ENCODE data around the gene UMOD. TPM values are rescaled to one million over a fixed set of nuclear protein-coding genes. Genes with fewer than 3 reads are reported as not detected.

The UMOD gene
- total and polyA plus RNA-seq, 9 of the 15 experiments (the other 6 are each of a cell fraction or from before 2014, with no cell fraction given): not detected

DNA sequence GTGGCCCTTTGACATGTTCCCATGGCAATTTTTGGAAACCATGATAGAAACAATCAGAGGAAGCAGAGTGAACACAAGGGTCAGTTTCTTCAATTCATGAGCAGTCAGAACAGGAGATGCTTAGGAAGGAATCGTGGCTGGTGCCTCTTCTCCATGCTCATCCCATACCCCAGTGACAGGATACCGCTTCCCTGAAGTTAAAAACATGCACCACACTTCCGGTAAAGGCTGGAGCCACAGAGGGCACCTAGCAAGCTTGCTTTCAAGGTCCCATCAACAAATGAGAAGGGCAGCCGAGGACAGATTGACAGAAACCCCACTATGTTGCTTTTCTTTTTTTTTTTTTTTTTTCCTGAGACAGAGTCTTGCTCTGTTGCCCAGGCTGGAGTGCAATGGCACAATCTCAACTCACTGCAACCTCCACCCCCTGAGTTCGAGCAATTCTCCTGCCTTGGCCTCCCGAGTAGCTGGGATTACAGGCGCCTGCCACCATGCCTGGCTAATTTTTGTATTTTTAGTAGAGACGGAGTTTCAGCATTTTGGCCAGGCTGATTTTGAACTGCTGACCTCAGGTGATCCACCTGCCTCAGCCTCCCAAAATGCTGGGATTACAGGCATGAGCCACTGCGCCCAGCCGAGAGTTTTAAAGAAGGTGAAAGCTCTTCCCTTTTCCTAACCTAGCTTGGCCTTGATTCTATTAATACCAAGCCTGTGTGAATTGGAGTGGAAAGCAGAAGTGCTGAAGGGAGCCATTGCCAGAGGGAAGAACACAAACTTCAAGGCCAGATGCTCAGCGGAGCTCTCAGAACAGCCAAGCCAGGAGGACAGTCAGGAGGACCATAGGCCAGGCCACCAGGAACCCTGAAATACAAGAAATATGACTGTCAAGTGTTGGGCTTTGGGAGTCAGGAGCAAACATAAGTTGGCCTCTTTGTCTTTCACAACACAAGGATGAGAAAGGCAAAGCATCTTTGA is 41.8 kb downstream of the UMOD start:
- in situ Hi-C loops (cut with MboI) (no loop called here), intact Hi-C loops (cut with micrococcal nuclease) (no loop called here)
- FAIRE-seq (no peak), DNase-seq (ENCODE audit: extremely low read depth in 1 of 4, low spot score in 3 of 4) (no peak), ATAC-seq (no peak)
- no peak overlapping the region for H3K4me2 ChIP-seq (ENCODE audit: insufficient read depth, low read length)
- no peak overlapping the region for H3K9ac ChIP-seq (ENCODE audit: insufficient read depth in 1 of 2, low read depth in 2 of 2, low read length in 2 of 2)
- H3K9me1 ChIP-seq (ENCODE audit: control insufficient read depth, insufficient read depth, low read length): no peaks in the 10 kb centered on the region
- no peaks in the 10 kb centered on the region; a peak in 1 of 5 replicates for H3K27me3 ChIP-seq (ENCODE audit: control insufficient read depth in 2 of 2, insufficient read depth in 2 of 2, low read length in 2 of 2)
- no peaks in the 10 kb centered on the region for H3K4me1 ChIP-seq (replicated peaks in 1 of 2; ENCODE audit: control insufficient read depth in 2 of 2, insufficient read depth in 2 of 2, low read length in 2 of 2)
- H3K27ac ChIP-seq (ENCODE audit: extremely low read depth, low read depth, low read length): no peak overlapping the region
- H4K20me1 ChIP-seq (replicated peaks; ENCODE audit: control insufficient read depth, insufficient read depth, low read length): peaks cover 3% of the 10 kb centered on the region; the same call in 1 of the 2 replicates
- CTCF ChIA-PET (ENCODE audit: low intra/inter-chr PET ratio): no interaction called here
- POLR2A ChIA-PET: interaction anchor here (0.5 kb wide), 1 partner anchor 1027 kb away, joined by 3 read pairs; no protein-coding TSS in a partner anchor
- 0% methylated on average over 10 of the region's 11 CpGs for WGBS (ENCODE audit: insufficient coverage, low coverage, missing lambda C conversion rate)
- no peak overlapping the region for H3K4me3 ChIP-seq
- no peaks in the 10 kb centered on the region for H3K9me3 ChIP-seq (replicated peaks; ENCODE audit: control insufficient read depth, insufficient read depth, low read depth, low read length)
- TF ChIP-seq SPI1 (IDR thresholded peaks at IDR 0.05; ENCODE audit: borderline replicate concordance, low read depth, low read length) (peak; percentile 21; the same call in 1 of the 2 replicates), ZSCAN29 (IDR thresholded peaks at IDR 0.05) (no peak)
- H3K36me3 ChIP-seq (ENCODE audit: control insufficient read depth, insufficient read depth, low read length): no peaks in the 10 kb centered on the region
- BruUV-seq (replicated peaks): no TSS peak
- H2AFZ ChIP-seq (ENCODE audit: low read depth, low read length): no peak overlapping the region
- H3K79me2 ChIP-seq (ENCODE audit: control insufficient read depth, insufficient read depth, low read length): no peaks in the 10 kb centered on the region

DNA sequence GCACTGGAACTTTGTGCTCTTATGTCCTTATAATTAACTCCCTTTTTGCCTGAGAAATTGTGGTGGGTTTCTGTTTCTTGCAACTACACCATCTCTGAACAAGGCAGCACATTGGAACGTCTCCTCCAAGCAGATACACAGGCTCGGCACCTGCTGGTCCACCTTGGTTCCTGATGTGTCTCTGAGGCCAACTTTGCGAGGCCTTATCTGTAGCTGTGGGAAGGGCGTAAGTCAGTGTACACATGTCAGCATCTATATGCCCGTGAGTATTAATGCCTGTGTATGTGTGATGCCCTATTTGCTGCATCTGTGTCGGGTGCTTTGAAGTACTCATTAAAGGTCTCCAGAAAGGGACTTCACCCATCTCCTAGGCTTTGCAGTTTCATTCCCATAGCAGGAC is 42.7 kb downstream of the UMOD start:
- POLR2A ChIA-PET: no interaction called here

More for the DNA sequence above, 42.7 kb downstream of the UMOD start:
- 0% methylated on average over 6 of the region's 6 CpGs for WGBS (ENCODE audit: insufficient coverage, low coverage, missing lambda C conversion rate)
- FAIRE-seq (no peak), ATAC-seq (no peak), DNase-seq (ENCODE audit: extremely low read depth in 1 of 4, low spot score in 3 of 4) (no peak)
- H3K27ac ChIP-seq (ENCODE audit: extremely low read depth, low read depth, low read length): no peak overlapping the region
- TF ChIP-seq TBL1XR1 (IDR thresholded peaks at IDR 0.05; ENCODE audit: low read length in 2 of 2): no peak
- no peak for TF ChIP-seq ZSCAN32 (CRISPR knock-in tag; IDR thresholded peaks at IDR 0.05)
- TF ChIP-seq, protein P1, sequence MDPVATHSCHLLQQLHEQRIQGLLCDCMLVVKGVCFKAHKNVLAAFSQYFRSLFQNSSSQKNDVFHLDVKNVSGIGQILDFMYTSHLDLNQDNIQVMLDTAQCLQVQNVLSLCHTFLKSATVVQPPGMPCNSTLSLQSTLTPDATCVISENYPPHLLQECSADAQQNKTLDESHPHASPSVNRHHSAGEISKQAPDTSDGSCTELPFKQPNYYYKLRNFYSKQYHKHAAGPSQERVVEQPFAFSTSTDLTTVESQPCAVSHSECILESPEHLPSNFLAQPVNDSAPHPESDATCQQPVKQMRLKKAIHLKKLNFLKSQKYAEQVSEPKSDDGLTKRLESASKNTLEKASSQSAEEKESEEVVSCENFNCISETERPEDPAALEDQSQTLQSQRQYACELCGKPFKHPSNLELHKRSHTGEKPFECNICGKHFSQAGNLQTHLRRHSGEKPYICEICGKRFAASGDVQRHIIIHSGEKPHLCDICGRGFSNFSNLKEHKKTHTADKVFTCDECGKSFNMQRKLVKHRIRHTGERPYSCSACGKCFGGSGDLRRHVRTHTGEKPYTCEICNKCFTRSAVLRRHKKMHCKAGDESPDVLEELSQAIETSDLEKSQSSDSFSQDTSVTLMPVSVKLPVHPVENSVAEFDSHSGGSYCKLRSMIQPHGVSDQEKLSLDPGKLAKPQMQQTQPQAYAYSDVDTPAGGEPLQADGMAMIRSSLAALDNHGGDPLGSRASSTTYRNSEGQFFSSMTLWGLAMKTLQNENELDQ (CRISPR knock-in tag; IDR thresholded peaks at IDR 0.05; ENCODE audit: borderline replicate concordance): no peak
- no peak for TF ChIP-seq SIX5 (IDR thresholded peaks at IDR 0.05; ENCODE audit: borderline replicate concordance in 1 of 2, insufficient read depth in 1 of 2, low read depth in 1 of 2, low read length in 2 of 2)
- TF ChIP-seq ZBTB17 (CRISPR knock-in tag; IDR thresholded peaks at IDR 0.05): no peak
- TF ChIP-seq POLR2G (IDR thresholded peaks at IDR 0.05; ENCODE audit: low read depth, low read length): no peak
- TF ChIP-seq ZNF551 (CRISPR knock-in tag; IDR thresholded peaks at IDR 0.05): no peak
- H3K9ac ChIP-seq (ENCODE audit: insufficient read depth in 1 of 2, low read depth in 2 of 2, low read length in 2 of 2): no peak overlapping the region
- H3K27me3 ChIP-seq (ENCODE audit: control insufficient read depth in 2 of 2, insufficient read depth in 2 of 2, low read length in 2 of 2): no peaks in the 10 kb centered on the region; a peak in 1 of 5 replicates
- H4K20me1 ChIP-seq (replicated peaks; ENCODE audit: control insufficient read depth, insufficient read depth, low read length): 0 out of 2 replicates have a peak, but pooled peaks cover 1% of the 10 kb centered on the region
- no peak overlapping the region for H3K4me2 ChIP-seq (ENCODE audit: insufficient read depth, low read length)
- H3K9me1 ChIP-seq (ENCODE audit: control insufficient read depth, insufficient read depth, low read length): no peaks in the 10 kb centered on the region
- no TSS peak for BruUV-seq (replicated peaks)
- no peaks in the 10 kb centered on the region for H3K9me3 ChIP-seq (replicated peaks; ENCODE audit: control insufficient read depth, insufficient read depth, low read depth, low read length)
- no peaks in the 10 kb centered on the region for H3K79me2 ChIP-seq (ENCODE audit: control insufficient read depth, insufficient read depth, low read length)
- H3K36me3 ChIP-seq (ENCODE audit: control insufficient read depth, insufficient read depth, low read length): no peaks in the 10 kb centered on the region
- H3K4me3 ChIP-seq: no peak overlapping the region
- CTCF ChIA-PET (ENCODE audit: low intra/inter-chr PET ratio): no interaction called here
- intact Hi-C loops (cut with micrococcal nuclease) (no loop called here), in situ Hi-C loops (cut with MboI) (loop anchor here (10.0 kb wide), 1 partner anchor 705 kb away; no protein-coding TSS in a partner anchor)
- H3K4me1 ChIP-seq (replicated peaks in 1 of 2; ENCODE audit: control insufficient read depth in 2 of 2, insufficient read depth in 2 of 2, low read length in 2 of 2): no peaks in the 10 kb centered on the region
- H2AFZ ChIP-seq (ENCODE audit: low read depth, low read length): no peak overlapping the region
